Subcutaneous abdominal adipose tissue (tissue), 5 donors: ENCODE results near the gene TMUB2.

ENCODE experiments used
- H3K27ac ChIP-seq: one replicate; pipeline ENCODE4 v1.7.0; 2013; ENCODE audit warnings: low read depth, mild to moderate bottlenecking, inconsistent platforms, low read length, moderate library complexity
- H3K27me3 ChIP-seq, 5 donors: one replicate each; pipeline ENCODE4 v1.7.0; 2013; ENCODE audit warnings: low read length in 5 of 5, inconsistent platforms in 1 of 5; ENCODE audit not compliant: control insufficient read depth in 5 of 5, insufficient read depth in 4 of 5
- H3K36me3 ChIP-seq, 5 donors: one replicate each; pipeline ENCODE4 v1.7.0; 2013; ENCODE audit warnings: low read length in 5 of 5; ENCODE audit not compliant: control insufficient read depth in 5 of 5, insufficient read depth in 5 of 5
- H3K4me1 ChIP-seq, 5 donors: one replicate each; pipeline ENCODE4 v1.7.0; 2013; ENCODE audit warnings: low read length in 5 of 5, mild to moderate bottlenecking in 3 of 5, moderate library complexity in 1 of 5; ENCODE audit not compliant: control insufficient read depth in 5 of 5, insufficient read depth in 5 of 5
- H3K4me3 ChIP-seq, 5 donors: one replicate each; pipeline ENCODE4 v1.7.0; 2013; ENCODE audit warnings: low read length in 5 of 5, low read depth in 1 of 5
- H3K9ac ChIP-seq, 5 donors: one replicate each; pipeline ENCODE4 v1.7.0; 2013; ENCODE audit warnings: low read length in 5 of 5, mild to moderate bottlenecking in 4 of 5, moderate library complexity in 3 of 5
- H3K9me3 ChIP-seq, 5 donors: one replicate each; pipeline ENCODE4 v1.7.0; 2013; ENCODE audit warnings: low read length in 5 of 5; ENCODE audit not compliant: control insufficient read depth in 5 of 5
- donor health status: healthy.
- donor health status: healthy.
- donor health status: healthy.
- donor health status: healthy.
- donor health status: healthy.

Gene TMUB2

GRCh38 chr17:44152875-44153274 lies 33.9 kb upstream of the TMUB2 start:
- no peaks in the 10 kb centered on the region for H3K9me3 ChIP-seq
- H3K36me3 ChIP-seq: peaks cover 0 to 9% (median 3%) of the 10 kb centered on the region in 5 donors
- peak overlapping the region in 1 of 5 donors; percentile 48 for H3K9ac ChIP-seq
- H3K4me1 ChIP-seq: peaks cover under 1 to 13% (median 12%) of the 10 kb centered on the region in 5 donors
- H3K27ac ChIP-seq: no peak overlapping the region
- no peaks in the 10 kb centered on the region for H3K27me3 ChIP-seq
- H3K4me3 ChIP-seq: no peak overlapping the region

GRCh38 chr17:44155488-44155887 lies 31.3 kb upstream of the TMUB2 start:
- Histone ChIP-seq H3K9me3 (no peaks in the 10 kb centered on the region), H3K4me1 (no peaks in the 10 kb centered on the region), H3K36me3 (peaks cover 0 to 12% (median 11%) of the 10 kb centered on the region in 5 donors), H3K27ac (no peak overlapping the region), H3K4me3 (no peak overlapping the region), H3K27me3 (no peaks in the 10 kb centered on the region), H3K9ac (no peak overlapping the region)

GRCh38 chr17:44159519-44160210 lies 27.1 kb upstream of the TMUB2 start:
- Histone ChIP-seq H3K4me3 (no peak overlapping the region), H3K36me3 (peaks cover 0 to 17% (median 16%) of the 10 kb centered on the region in 5 donors), H3K27ac (no peak overlapping the region), H3K27me3 (no peaks in the 10 kb centered on the region), H3K9me3 (no peaks in the 10 kb centered on the region), H3K9ac (no peak overlapping the region), H3K4me1 (no peaks in the 10 kb centered on the region)

- no peaks in the 10 kb centered on the region for H3K9me3 ChIP-seq
- H3K27ac ChIP-seq: no peak overlapping the region
- H3K4me3 ChIP-seq: no peak overlapping the region
- peaks cover 0 to 4% (median 0%) of the 10 kb centered on the region in 5 donors for H3K27me3 ChIP-seq
- peaks cover 0 to 13% (median 8%) of the 10 kb centered on the region in 5 donors for H3K36me3 ChIP-seq
- no peak overlapping the region for H3K9ac ChIP-seq
- peaks cover 0 to 4% (median 4%) of the 10 kb centered on the region in 5 donors for H3K4me1 ChIP-seq
Measured at GRCh38 chr17:44164476-44164875, 22.3 kb upstream of the TMUB2 start.

GRCh38 chr17:44167181-44167861 lies 19.5 kb upstream of the TMUB2 start:
- peaks cover 0 to under 1% (median 0%) of the 10 kb centered on the region in 5 donors for H3K36me3 ChIP-seq
- peak overlapping the region in 1 of 5 donors; percentile 31 for H3K9ac ChIP-seq
- no peak overlapping the region for H3K4me3 ChIP-seq
- H3K27me3 ChIP-seq: peaks cover 0 to 6% (median 5%) of the 10 kb centered on the region in 5 donors
- peaks cover 0 to 8% (median 4%) of the 10 kb centered on the region in 5 donors for H3K4me1 ChIP-seq
- H3K27ac ChIP-seq: no peak overlapping the region
- no peaks in the 10 kb centered on the region for H3K9me3 ChIP-seq

- H3K27me3 ChIP-seq: peaks cover 0 to 6% (median 5%) of the 10 kb centered on the region in 5 donors
- H3K27ac ChIP-seq: no peak overlapping the region
- peaks cover 0 to 4% (median 0%) of the 10 kb centered on the region in 5 donors for H3K36me3 ChIP-seq
- H3K9me3 ChIP-seq: no peaks in the 10 kb centered on the region
- H3K4me1 ChIP-seq: peaks cover 0 to 8% (median 4%) of the 10 kb centered on the region in 5 donors
- H3K4me3 ChIP-seq: no peak overlapping the region
- no peak overlapping the region for H3K9ac ChIP-seq
Measured at GRCh38 chr17:44170135-44170498, 16.7 kb upstream of the TMUB2 start.

- Histone ChIP-seq H3K9ac (no peak within 1 kb of the TSS), H3K27ac (no peak within 1 kb of the TSS), H3K27me3 (peaks cover 0 to 6% (median 5%) of the 10 kb centered on the region in 5 donors), H3K36me3 (peaks cover 0 to 4% (median 0%) of the 10 kb centered on the region in 5 donors), H3K4me1 (peaks cover 0 to 8% (median 4%) of the 10 kb centered on the region in 5 donors), H3K9me3 (no peaks in the 10 kb centered on the region), H3K4me3 (no peak within 1 kb of the TSS)
Measured at GRCh38 chr17:44170499-44171201, 16.1 kb upstream of the TMUB2 start, which contains the start of gene ASB16. Gene ASB16 (plus strand): TSS chr17:44170704. CDS start chr17:44170790, 86 bp downstream.

GRCh38 chr17:44171931-44172455 lies 14.8 kb upstream of the TMUB2 start:
- H3K9ac ChIP-seq: no peak overlapping the region
- peaks cover 0 to 6% (median 5%) of the 10 kb centered on the region in 5 donors for H3K27me3 ChIP-seq
- H3K27ac ChIP-seq: no peak overlapping the region

GRCh38 chr17:44174427-44174826 lies 12.3 kb upstream of the TMUB2 start:
- Histone ChIP-seq H3K4me1 (peaks cover 0 to 4% (median 0%) of the 10 kb centered on the region in 5 donors), H3K27ac (no peak overlapping the region), H3K9me3 (no peaks in the 10 kb centered on the region), H3K9ac (peak overlapping the region in 1 of 5 donors; percentile 30), H3K36me3 (peaks cover 0 to 34% (median 11%) of the 10 kb centered on the region in 5 donors), H3K4me3 (no peak overlapping the region), H3K27me3 (peaks cover 0 to 6% (median 5%) of the 10 kb centered on the region in 5 donors)

More at GRCh38 chr17:44171931-44172455, 14.8 kb upstream of the TMUB2 start:
- Histone ChIP-seq H3K36me3 (peaks cover 0 to 13% (median 7%) of the 10 kb centered on the region in 5 donors), H3K9me3 (no peaks in the 10 kb centered on the region), H3K4me3 (no peak overlapping the region), H3K4me1 (peaks cover 0 to 8% (median 4%) of the 10 kb centered on the region in 5 donors)
